Lung (tissue), 12 donors: ENCODE results near the gene WASHC4. TPM values are rescaled to one million over a fixed set of nuclear protein-coding genes. Genes with fewer than 3 reads are reported as not detected.
"Not testable (repeated sequence)": the region's sequence is repeated elsewhere in the genome, so short reads cannot be mapped to it uniquely, and the experiment has no call there.

ENCODE experiments used
- ATAC-seq: fragments of 200-7000 bp; cut with Tn5 transposase; one replicate; pipeline ENCODE4 v1.9.1; 2020; ENCODE audit warnings: moderate number of reproducible peaks; ENCODE audit not compliant: insufficient read depth, low FRiP score
- DNase-seq, 3 donors: peaks; one replicate each; pipeline ENCODE4 v3.0.0-alpha.2; 2013 to 2017
- H3K27ac ChIP-seq, 2 donors: one replicate each; pipeline ENCODE4 v1.5.1; 2013; ENCODE audit warnings: mild to moderate bottlenecking in 2 of 2, moderate library complexity in 2 of 2, control low read depth in 1 of 2, inconsistent platforms in 1 of 2, low read depth in 1 of 2, low read length in 1 of 2
- H3K27me3 ChIP-seq, 3 donors: one replicate each; pipeline ENCODE4 v1.5.1; 2013; ENCODE audit warnings: low read length in 2 of 3; ENCODE audit not compliant: control insufficient read depth in 3 of 3, insufficient read depth in 3 of 3
- H3K36me3 ChIP-seq, 4 donors: one replicate each; pipeline ENCODE4 v1.5.1; 2013; ENCODE audit warnings: low read length in 4 of 4, mild to moderate bottlenecking in 1 of 4, moderate library complexity in 1 of 4; ENCODE audit not compliant: control insufficient read depth in 4 of 4, insufficient read depth in 4 of 4
- H3K4me1 ChIP-seq, 5 donors: one replicate each; pipeline ENCODE4 v1.5.1; 2013; ENCODE audit warnings: low read length in 5 of 5, mild to moderate bottlenecking in 2 of 5, moderate library complexity in 1 of 5; ENCODE audit not compliant: control insufficient read depth in 5 of 5, insufficient read depth in 5 of 5
- H3K4me3 ChIP-seq: one replicate; pipeline ENCODE4 v1.5.1; 2013; ENCODE audit warnings: mild to moderate bottlenecking, control low read depth, moderate library complexity
- H3K9ac ChIP-seq, 2 donors: one replicate each; pipeline ENCODE4 v1.5.1; 2013; ENCODE audit warnings: low read length in 2 of 2, control low read depth in 1 of 2; ENCODE audit not compliant: insufficient read depth in 1 of 2
- H3K9me3 ChIP-seq, 4 donors: one replicate each; pipeline ENCODE4 v1.5.1; 2013; ENCODE audit warnings: low read length in 3 of 4, mild to moderate bottlenecking in 1 of 4, moderate library complexity in 1 of 4; ENCODE audit not compliant: control insufficient read depth in 4 of 4, insufficient read depth in 3 of 4
- WGBS, 2 donors: extraction: QIAGEN DNeasy Blood & Tissue Kit; methylation state at CpG; one replicate each; pipeline ENCODE4 v1.1.7; 2013; 5-methylcytosine and 5-hydroxymethylcytosine counted together
- polyA plus RNA-seq, 2 donors: library from polyadenylated mRNA; stranded (reverse); fragments of 200-250 nt; gene quantifications; one replicate each; pipeline ENCODE4 v1.2.1, GENCODE V29; 2013
- total RNA-seq, 2 donors: library from RNA; depleted of rRNA in 1 of 2; stranded (reverse); fragments of >200 nt in 1 of 2; gene quantifications; one replicate each; pipeline ENCODE4 v1.2.1, GENCODE V29; 2014 to 2021
- TF ChIP-seq, protein P1 (sequence below): IDR thresholded peaks from 2 replicates; pipeline ENCODE4 v1.5.1; 2012; ENCODE audit warnings: mild to moderate bottlenecking; ENCODE audit errors: control extremely low read depth, extremely low read depth
- donor health status: control.
- donor health status: control.
- donor health status: Bipolar disorder and iron deficiency.
- donor health status: healthy.
- donor health status: DM: yes; HTN: yes; CAD: no.

WASHC4 gene
- total and polyA plus RNA-seq, 4 donors: 18.8 to 150 (median 34.3) TPM

GRCh38 chr12:105171691-105172436 lies 64.3 kb downstream of the WASHC4 start:
- DNase-seq (no peak), ATAC-seq (no peak)
- TF ChIP-seq, protein P1, sequence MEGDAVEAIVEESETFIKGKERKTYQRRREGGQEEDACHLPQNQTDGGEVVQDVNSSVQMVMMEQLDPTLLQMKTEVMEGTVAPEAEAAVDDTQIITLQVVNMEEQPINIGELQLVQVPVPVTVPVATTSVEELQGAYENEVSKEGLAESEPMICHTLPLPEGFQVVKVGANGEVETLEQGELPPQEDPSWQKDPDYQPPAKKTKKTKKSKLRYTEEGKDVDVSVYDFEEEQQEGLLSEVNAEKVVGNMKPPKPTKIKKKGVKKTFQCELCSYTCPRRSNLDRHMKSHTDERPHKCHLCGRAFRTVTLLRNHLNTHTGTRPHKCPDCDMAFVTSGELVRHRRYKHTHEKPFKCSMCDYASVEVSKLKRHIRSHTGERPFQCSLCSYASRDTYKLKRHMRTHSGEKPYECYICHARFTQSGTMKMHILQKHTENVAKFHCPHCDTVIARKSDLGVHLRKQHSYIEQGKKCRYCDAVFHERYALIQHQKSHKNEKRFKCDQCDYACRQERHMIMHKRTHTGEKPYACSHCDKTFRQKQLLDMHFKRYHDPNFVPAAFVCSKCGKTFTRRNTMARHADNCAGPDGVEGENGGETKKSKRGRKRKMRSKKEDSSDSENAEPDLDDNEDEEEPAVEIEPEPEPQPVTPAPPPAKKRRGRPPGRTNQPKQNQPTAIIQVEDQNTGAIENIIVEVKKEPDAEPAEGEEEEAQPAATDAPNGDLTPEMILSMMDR: no peak
- Histone ChIP-seq H3K4me3 (no peak overlapping the region), H3K36me3 (peaks cover 8 to 24% (median 19%) of the 10 kb centered on the region in 4 donors), H3K9ac (no peak overlapping the region), H3K4me1 (no peaks in the 10 kb centered on the region), H3K9me3 (no peaks in the 10 kb centered on the region), H3K27me3 (no peaks in the 10 kb centered on the region), H3K27ac (no peak overlapping the region)
- WGBS, 2 donors: 82 to 86% methylated on average over 6 of the region's 6 CpGs

GRCh38 chr12:105175397-105175990 lies 68.0 kb downstream of the WASHC4 start:
- no peaks in the 10 kb centered on the region for H3K4me1 ChIP-seq
- H3K36me3 ChIP-seq: peaks cover 8 to 26% (median 15%) of the 10 kb centered on the region in 4 donors
- no peak overlapping the region for H3K9ac ChIP-seq
- H3K9me3 ChIP-seq: no peaks in the 10 kb centered on the region
- no peak for DNase-seq
- no peak overlapping the region for H3K27ac ChIP-seq
- TF ChIP-seq, protein P1: no peak
- no peaks in the 10 kb centered on the region for H3K27me3 ChIP-seq
- H3K4me3 ChIP-seq: no peak overlapping the region
- WGBS, 2 donors: 56 to 59% methylated on average over 2 of the region's 2 CpGs
- no peak for ATAC-seq

GRCh38 chr12:105177208-105177607 lies 69.7 kb downstream of the WASHC4 start:
- Histone ChIP-seq H3K4me1 (no peaks in the 10 kb centered on the region), H3K36me3 (peaks cover 5 to 26% (median 12%) of the 10 kb centered on the region in 4 donors), H3K4me3 (no peak overlapping the region), H3K27me3 (no peaks in the 10 kb centered on the region), H3K27ac (no peak overlapping the region), H3K9ac (no peak overlapping the region), H3K9me3 (no peaks in the 10 kb centered on the region)
- TF ChIP-seq, protein P1: no peak
- ATAC-seq (no peak), DNase-seq (no peak)
- 93 to 96% methylated on average over 4 of the region's 4 CpGs for WGBS, 2 donors

DNA sequence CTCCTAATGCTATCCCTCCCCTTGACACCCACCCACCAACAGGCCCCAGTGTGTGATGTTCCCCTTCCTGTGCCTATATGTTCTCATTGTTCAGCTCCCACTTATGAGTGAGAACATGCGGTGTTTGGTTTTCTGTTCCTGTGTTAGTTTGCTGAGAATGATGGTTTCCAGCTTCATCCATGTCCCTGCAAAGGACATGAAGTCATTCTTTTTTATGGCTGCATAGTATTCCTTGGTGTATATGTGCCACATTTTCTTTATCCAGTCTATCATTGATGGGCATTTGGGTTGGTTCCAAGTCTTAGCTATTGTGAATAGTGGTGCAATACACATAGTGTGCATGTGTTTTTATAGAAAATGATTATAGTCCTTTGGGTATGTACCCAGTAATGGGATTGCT lies 71.6 kb downstream of the WASHC4 start:
- not testable (repeated sequence) for H3K9ac ChIP-seq, H3K27ac ChIP-seq, ATAC-seq, H3K9me3 ChIP-seq, H3K27me3 ChIP-seq, H3K4me3 ChIP-seq, H3K4me1 ChIP-seq, DNase-seq
- WGBS, 2 donors: 86 to 100% methylated on average over 1 of the region's 1 CpG
- H3K36me3 ChIP-seq: peaks cover 4 to 22% (median 13%) of the 10 kb centered on the region in 4 donors

GRCh38 chr12:105183406-105183805 lies 75.9 kb downstream of the WASHC4 start:
- WGBS, 2 donors: 85 to 99% methylated on average over 4 of the region's 4 CpGs
- not testable (repeated sequence) for H3K9me3 ChIP-seq, H3K9ac ChIP-seq, H3K4me3 ChIP-seq, ATAC-seq, DNase-seq, H3K27ac ChIP-seq, H3K4me1 ChIP-seq, H3K27me3 ChIP-seq
- peaks cover 18 to 38% (median 25%) of the 10 kb centered on the region in 4 donors for H3K36me3 ChIP-seq

GRCh38 chr12:105183976-105184375 lies 76.4 kb downstream of the WASHC4 start:
- ATAC-seq: not testable (repeated sequence)

More at GRCh38 chr12:105183976-105184375, 76.4 kb downstream of the WASHC4 start:
- not testable (repeated sequence) for H3K4me3 ChIP-seq, DNase-seq, H3K4me1 ChIP-seq, H3K9ac ChIP-seq, H3K27me3 ChIP-seq, H3K27ac ChIP-seq, H3K9me3 ChIP-seq
- peaks cover 22 to 43% (median 26%) of the 10 kb centered on the region in 4 donors for H3K36me3 ChIP-seq
- WGBS, 2 donors: 79 to 96% methylated on average over 5 of the region's 5 CpGs
